HG03571 (cell line): ENCODE data around the gene GRAP2.
"Not testable (repeated sequence)": the region's sequence is repeated elsewhere in the genome, so short reads cannot be mapped to it uniquely, and the experiment has no call there.

Experiments
- ATAC-seq: cut with Tn5 transposase; IDR thresholded peaks from one replicate; pipeline ENCODE4 v1.9.1; 2021; ENCODE audit not compliant: unreplicated experiment

The GRAP2 gene

GRCh38 chr22:39900306-39901227 lies at the start of gene GRAP2:
GRAP2 (plus strand) TSS chr22:39901084; CDS start chr22:39947107, 46,023 bp downstream.
- ATAC-seq = peak; percentile 62

- ATAC-seq = no peak
Observed at GRCh38 chr22:39851606-39852315, 49.1 kb upstream of the GRAP2 start.

GRCh38 chr22:39852799-39853198 lies 48.1 kb upstream of the GRAP2 start:
- no peak for ATAC-seq

GRCh38 chr22:39856588-39856987 lies 44.3 kb upstream of the GRAP2 start:
- ATAC-seq = no peak

- ATAC-seq = no peak
Observed at GRCh38 chr22:39859903-39860588, 40.8 kb upstream of the GRAP2 start.

GRCh38 chr22:39868741-39869140 lies 32.1 kb upstream of the GRAP2 start:
- no peak for ATAC-seq

- ATAC-seq = not testable (repeated sequence)
Observed at GRCh38 chr22:39869797-39870196, 31.1 kb upstream of the GRAP2 start.

GRCh38 chr22:39871008-39871798 lies 29.7 kb upstream of the GRAP2 start:
- ATAC-seq = no peak

- ATAC-seq = no peak
Observed at GRCh38 chr22:39872548-39872947, 28.3 kb upstream of the GRAP2 start.

- ATAC-seq = no peak
Observed at GRCh38 chr22:39873965-39874364, 26.9 kb upstream of the GRAP2 start.

- ATAC-seq = not testable (repeated sequence)
Observed at GRCh38 chr22:39875176-39875885, 25.6 kb upstream of the GRAP2 start.

- ATAC-seq = no peak
Observed at GRCh38 chr22:39877079-39877845, 23.6 kb upstream of the GRAP2 start.

GRCh38 chr22:39880722-39881121 lies 20.2 kb upstream of the GRAP2 start:
- ATAC-seq = no peak

- ATAC-seq = no peak
Observed at GRCh38 chr22:39883057-39883456, 17.8 kb upstream of the GRAP2 start.

- ATAC-seq = not testable (repeated sequence)
Observed at GRCh38 chr22:39889924-39890323, 11.0 kb upstream of the GRAP2 start.

- ATAC-seq = no peak
Observed at GRCh38 chr22:39893526-39893925, 7.4 kb upstream of the GRAP2 start, which contains the start of gene ENTHD1. ENTHD1 (minus strand) TSS chr22:39893760; CDS start chr22:39887748, 6,012 bp downstream.

GRCh38 chr22:39894554-39895092 lies 6.3 kb upstream of the GRAP2 start:
- no peak for ATAC-seq

- no peak for ATAC-seq
Observed at GRCh38 chr22:39895682-39896081, 5.2 kb upstream of the GRAP2 start.
